Measurements from ENCODE around the gene ATP11A. TPM values are rescaled to one million over a fixed set of nuclear protein-coding genes. Genes with fewer than 3 reads are reported as not detected.

The ATP11A gene
- total and polyA plus RNA-seq, 2 experiments from 2014 or later: 12.3 to 52.6 TPM

DNA sequence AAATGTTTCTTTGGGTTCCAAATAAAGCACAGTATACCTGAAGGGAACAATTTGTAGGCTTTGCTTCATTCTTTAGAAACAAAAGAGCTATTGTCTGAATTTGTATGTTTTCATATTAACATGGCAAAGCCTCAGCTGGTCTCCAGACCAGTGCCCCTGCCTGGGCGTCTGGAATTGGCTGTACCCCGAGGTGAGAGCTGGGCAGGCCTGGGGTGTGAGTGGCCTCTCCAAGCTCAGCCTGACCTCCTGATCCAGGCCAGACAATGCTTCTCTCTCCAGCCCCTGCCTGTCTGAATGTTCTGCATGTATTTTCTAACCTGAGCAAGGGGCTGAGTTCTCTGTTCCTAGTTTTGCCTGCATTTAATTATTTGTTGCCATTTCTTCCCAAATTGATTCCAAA is 212.8 kb downstream of the ATP11A start:
- no peak for DNase-seq (ENCODE audit: low spot score)
- 0 out of 3 replicates have a peak, but pooled peaks have one; percentile 2 for ATAC-seq
- peaks cover 7% of the 10 kb centered on the region; the same call in 1 of the 2 replicates for H3K36me3 ChIP-seq (ENCODE audit: insufficient read depth)
- no peak overlapping the region for H3K4me2 ChIP-seq
- peaks cover 66% of the 10 kb centered on the region for H3K4me1 Mint-ChIP-seq
- peaks cover 21% of the 10 kb centered on the region for H3K27me3 Mint-ChIP-seq (ENCODE audit: insufficient read depth, low read depth, poor library complexity)
- peaks cover 53% of the 10 kb centered on the region for H3K36me3 Mint-ChIP-seq (ENCODE audit: low read depth)
- H3K4me3 ChIP-seq: no peak overlapping the region
- H3K4me3 Mint-ChIP-seq: no peak overlapping the region
- peaks cover 6% of the 10 kb centered on the region; the same call in 1 of the 2 replicates for H3F3A ChIP-seq (replicated peaks; ENCODE audit: low read depth)
- TF ChIP-seq POLR2AphosphoS5 (IDR thresholded peaks at IDR 0.05; ENCODE audit: low read depth) (no peak), ZNF114 (CRISPR knock-in tag; IDR thresholded peaks at IDR 0.05) (no peak), JUNB (IDR thresholded peaks at IDR 0.05; ENCODE audit: unreplicated experiment) (no peak), NANOG (IDR thresholded peaks at IDR 0.05; ENCODE audit: borderline replicate concordance) (no peak), CREB1 (CRISPR knock-in tag; IDR thresholded peaks at IDR 0.05; ENCODE audit: low read depth) (no peak), EZH2phosphoT487 (IDR thresholded peaks at IDR 0.05; ENCODE audit: unreplicated experiment) (no peak), EZH2 (IDR thresholded peaks at IDR 0.05; ENCODE audit: low read depth, unreplicated experiment) (no peak), ZNF331 (CRISPR knock-in tag; IDR thresholded peaks at IDR 0.05; ENCODE audit: low read depth) (no peak), STAT1 (IDR thresholded peaks at IDR 0.05; ENCODE audit: unreplicated experiment) (no peak)
- TF ChIP-seq, protein P1, sequence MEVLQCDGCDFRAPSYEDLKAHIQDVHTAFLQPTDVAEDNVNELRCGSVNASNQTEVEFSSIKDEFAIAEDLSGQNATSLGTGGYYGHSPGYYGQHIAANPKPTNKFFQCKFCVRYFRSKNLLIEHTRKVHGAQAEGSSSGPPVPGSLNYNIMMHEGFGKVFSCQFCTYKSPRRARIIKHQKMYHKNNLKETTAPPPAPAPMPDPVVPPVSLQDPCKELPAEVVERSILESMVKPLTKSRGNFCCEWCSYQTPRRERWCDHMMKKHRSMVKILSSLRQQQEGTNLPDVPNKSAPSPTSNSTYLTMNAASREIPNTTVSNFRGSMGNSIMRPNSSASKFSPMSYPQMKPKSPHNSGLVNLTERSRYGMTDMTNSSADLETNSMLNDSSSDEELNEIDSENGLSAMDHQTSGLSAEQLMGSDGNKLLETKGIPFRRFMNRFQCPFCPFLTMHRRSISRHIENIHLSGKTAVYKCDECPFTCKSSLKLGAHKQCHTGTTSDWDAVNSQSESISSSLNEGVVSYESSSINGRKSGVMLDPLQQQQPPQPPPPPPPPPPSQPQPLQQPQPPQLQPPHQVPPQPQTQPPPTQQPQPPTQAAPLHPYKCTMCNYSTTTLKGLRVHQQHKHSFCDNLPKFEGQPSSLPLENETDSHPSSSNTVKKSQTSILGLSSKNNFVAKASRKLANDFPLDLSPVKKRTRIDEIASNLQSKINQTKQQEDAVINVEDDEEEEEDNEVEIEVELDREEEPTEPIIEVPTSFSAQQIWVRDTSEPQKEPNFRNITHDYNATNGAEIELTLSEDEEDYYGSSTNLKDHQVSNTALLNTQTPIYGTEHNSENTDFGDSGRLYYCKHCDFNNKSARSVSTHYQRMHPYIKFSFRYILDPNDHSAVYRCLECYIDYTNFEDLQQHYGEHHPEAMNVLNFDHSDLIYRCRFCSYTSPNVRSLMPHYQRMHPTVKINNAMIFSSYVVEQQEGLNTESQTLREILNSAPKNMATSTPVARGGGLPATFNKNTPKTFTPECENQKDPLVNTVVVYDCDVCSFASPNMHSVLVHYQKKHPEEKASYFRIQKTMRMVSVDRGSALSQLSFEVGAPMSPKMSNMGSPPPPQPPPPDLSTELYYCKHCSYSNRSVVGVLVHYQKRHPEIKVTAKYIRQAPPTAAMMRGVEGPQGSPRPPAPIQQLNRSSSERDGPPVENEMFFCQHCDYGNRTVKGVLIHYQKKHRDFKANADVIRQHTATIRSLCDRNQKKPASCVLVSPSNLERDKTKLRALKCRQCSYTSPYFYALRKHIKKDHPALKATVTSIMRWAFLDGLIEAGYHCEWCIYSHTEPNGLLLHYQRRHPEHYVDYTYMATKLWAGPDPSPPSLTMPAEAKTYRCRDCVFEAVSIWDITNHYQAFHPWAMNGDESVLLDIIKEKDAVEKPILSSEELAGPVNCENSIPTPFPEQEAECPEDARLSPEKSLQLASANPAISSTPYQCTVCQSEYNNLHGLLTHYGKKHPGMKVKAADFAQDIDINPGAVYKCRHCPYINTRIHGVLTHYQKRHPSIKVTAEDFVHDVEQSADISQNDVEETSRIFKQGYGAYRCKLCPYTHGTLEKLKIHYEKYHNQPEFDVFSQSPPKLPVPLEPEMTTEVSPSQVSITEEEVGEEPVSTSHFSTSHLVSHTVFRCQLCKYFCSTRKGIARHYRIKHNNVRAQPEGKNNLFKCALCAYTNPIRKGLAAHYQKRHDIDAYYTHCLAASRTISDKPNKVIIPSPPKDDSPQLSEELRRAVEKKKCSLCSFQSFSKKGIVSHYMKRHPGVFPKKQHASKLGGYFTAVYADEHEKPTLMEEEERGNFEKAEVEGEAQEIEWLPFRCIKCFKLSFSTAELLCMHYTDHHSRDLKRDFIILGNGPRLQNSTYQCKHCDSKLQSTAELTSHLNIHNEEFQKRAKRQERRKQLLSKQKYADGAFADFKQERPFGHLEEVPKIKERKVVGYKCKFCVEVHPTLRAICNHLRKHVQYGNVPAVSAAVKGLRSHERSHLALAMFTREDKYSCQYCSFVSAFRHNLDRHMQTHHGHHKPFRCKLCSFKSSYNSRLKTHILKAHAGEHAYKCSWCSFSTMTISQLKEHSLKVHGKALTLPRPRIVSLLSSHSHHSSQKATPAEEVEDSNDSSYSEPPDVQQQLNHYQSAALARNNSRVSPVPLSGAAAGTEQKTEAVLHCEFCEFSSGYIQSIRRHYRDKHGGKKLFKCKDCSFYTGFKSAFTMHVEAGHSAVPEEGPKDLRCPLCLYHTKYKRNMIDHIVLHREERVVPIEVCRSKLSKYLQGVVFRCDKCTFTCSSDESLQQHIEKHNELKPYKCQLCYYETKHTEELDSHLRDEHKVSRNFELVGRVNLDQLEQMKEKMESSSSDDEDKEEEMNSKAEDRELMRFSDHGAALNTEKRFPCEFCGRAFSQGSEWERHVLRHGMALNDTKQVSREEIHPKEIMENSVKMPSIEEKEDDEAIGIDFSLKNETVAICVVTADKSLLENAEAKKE (CRISPR knock-in tag; IDR thresholded peaks at IDR 0.05): no peak
- TF ChIP-seq, protein P2, sequence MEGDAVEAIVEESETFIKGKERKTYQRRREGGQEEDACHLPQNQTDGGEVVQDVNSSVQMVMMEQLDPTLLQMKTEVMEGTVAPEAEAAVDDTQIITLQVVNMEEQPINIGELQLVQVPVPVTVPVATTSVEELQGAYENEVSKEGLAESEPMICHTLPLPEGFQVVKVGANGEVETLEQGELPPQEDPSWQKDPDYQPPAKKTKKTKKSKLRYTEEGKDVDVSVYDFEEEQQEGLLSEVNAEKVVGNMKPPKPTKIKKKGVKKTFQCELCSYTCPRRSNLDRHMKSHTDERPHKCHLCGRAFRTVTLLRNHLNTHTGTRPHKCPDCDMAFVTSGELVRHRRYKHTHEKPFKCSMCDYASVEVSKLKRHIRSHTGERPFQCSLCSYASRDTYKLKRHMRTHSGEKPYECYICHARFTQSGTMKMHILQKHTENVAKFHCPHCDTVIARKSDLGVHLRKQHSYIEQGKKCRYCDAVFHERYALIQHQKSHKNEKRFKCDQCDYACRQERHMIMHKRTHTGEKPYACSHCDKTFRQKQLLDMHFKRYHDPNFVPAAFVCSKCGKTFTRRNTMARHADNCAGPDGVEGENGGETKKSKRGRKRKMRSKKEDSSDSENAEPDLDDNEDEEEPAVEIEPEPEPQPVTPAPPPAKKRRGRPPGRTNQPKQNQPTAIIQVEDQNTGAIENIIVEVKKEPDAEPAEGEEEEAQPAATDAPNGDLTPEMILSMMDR (conservative IDR thresholded peaks at IDR 0.05; ENCODE audit: low read depth in 2 of 2): no peak
- TF ChIP-seq, protein P3, sequence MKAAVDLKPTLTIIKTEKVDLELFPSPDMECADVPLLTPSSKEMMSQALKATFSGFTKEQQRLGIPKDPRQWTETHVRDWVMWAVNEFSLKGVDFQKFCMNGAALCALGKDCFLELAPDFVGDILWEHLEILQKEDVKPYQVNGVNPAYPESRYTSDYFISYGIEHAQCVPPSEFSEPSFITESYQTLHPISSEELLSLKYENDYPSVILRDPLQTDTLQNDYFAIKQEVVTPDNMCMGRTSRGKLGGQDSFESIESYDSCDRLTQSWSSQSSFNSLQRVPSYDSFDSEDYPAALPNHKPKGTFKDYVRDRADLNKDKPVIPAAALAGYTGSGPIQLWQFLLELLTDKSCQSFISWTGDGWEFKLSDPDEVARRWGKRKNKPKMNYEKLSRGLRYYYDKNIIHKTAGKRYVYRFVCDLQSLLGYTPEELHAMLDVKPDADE (IDR thresholded peaks at IDR 0.05): no peak
- TF ChIP-seq, protein P4, sequence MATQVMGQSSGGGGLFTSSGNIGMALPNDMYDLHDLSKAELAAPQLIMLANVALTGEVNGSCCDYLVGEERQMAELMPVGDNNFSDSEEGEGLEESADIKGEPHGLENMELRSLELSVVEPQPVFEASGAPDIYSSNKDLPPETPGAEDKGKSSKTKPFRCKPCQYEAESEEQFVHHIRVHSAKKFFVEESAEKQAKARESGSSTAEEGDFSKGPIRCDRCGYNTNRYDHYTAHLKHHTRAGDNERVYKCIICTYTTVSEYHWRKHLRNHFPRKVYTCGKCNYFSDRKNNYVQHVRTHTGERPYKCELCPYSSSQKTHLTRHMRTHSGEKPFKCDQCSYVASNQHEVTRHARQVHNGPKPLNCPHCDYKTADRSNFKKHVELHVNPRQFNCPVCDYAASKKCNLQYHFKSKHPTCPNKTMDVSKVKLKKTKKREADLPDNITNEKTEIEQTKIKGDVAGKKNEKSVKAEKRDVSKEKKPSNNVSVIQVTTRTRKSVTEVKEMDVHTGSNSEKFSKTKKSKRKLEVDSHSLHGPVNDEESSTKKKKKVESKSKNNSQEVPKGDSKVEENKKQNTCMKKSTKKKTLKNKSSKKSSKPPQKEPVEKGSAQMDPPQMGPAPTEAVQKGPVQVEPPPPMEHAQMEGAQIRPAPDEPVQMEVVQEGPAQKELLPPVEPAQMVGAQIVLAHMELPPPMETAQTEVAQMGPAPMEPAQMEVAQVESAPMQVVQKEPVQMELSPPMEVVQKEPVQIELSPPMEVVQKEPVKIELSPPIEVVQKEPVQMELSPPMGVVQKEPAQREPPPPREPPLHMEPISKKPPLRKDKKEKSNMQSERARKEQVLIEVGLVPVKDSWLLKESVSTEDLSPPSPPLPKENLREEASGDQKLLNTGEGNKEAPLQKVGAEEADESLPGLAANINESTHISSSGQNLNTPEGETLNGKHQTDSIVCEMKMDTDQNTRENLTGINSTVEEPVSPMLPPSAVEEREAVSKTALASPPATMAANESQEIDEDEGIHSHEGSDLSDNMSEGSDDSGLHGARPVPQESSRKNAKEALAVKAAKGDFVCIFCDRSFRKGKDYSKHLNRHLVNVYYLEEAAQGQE (IDR thresholded peaks at IDR 0.05; ENCODE audit: unreplicated experiment): no peak
- H4K20me1 ChIP-seq (replicated peaks; ENCODE audit: insufficient read depth): no peaks in the 10 kb centered on the region; the same call in 1 of the 2 replicates
- H2AFZ ChIP-seq: no peak overlapping the region
- peaks cover 14% of the 10 kb centered on the region for H3K4me1 ChIP-seq (ENCODE audit: insufficient read depth)
- H3K79me2 ChIP-seq (replicated peaks; ENCODE audit: insufficient read depth): no peaks in the 10 kb centered on the region; the same call in 1 of the 2 replicates
- no peaks in the 10 kb centered on the region for H3K9me2 ChIP-seq (ENCODE audit: insufficient read depth)
- H3K27me3 ChIP-seq (ENCODE audit: insufficient read depth): no peaks in the 10 kb centered on the region
- H3K27ac Mint-ChIP-seq: 0 out of 2 replicates have a peak overlapping the region, but pooled peaks have one; percentile 31
- H3K9me3 Mint-ChIP-seq: peaks cover 37% of the 10 kb centered on the region
- no peak overlapping the region for H3K27ac ChIP-seq (ENCODE audit: low read depth)

Measured in GM23338 (cell line).